C4-2B (cell line): ENCODE data around the gene PRKAB1.

Experiments used
- CTCF ChIP-seq: fragments of 450-650 bp; conservative IDR thresholded peaks from 2 replicates; pipeline ENCODE4 v1.5.1; 2017; ENCODE audit warnings: mild to moderate bottlenecking
- ZFX ChIP-seq: fragments of 450-650 bp; IDR thresholded peaks from 2 replicates; pipeline ENCODE4 v1.6.1; 2017

- no peak for TF ChIP-seq CTCF
- no peak for TF ChIP-seq ZFX
Measured at GRCh38 chr12:119661882-119662281, 6.1 kb upstream of the PRKAB1 start.
